HG02885 (cell line): Measurements from ENCODE around the gene SLC8B1.

Experiments used
- ATAC-seq: cut with Tn5 transposase; IDR thresholded peaks from one replicate; pipeline ENCODE4 v1.9.1; 2021; ENCODE audit warnings: mild to moderate bottlenecking; ENCODE audit not compliant: unreplicated experiment, poor library complexity

The SLC8B1 gene

GRCh38 chr12:113325916-113326315 is 9.0 kb downstream of the SLC8B1 start:
- no peak for ATAC-seq

DNA sequence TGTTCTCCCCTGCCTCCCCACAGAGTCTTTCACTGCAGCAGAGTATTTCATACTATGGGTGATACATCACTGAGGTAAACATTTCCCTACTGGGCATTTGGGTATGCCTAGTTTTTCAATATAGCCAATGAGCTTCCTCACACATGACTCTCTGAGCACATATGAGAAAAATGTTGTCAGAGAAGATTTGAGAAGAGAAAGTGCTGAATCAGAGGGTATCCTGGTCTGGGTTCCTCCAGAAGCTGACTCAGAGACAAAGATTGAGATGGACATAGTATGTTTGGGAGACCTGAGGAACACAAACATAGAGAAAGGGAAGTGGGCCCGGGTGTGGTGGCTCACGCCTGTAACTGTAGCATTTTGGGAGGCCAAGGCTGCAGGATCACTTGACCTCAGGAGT is 12.6 kb downstream of the SLC8B1 start:
- no peak for ATAC-seq

GRCh38 chr12:113320401-113320800 is 14.5 kb downstream of the SLC8B1 start:
- ATAC-seq, result no peak

DNA sequence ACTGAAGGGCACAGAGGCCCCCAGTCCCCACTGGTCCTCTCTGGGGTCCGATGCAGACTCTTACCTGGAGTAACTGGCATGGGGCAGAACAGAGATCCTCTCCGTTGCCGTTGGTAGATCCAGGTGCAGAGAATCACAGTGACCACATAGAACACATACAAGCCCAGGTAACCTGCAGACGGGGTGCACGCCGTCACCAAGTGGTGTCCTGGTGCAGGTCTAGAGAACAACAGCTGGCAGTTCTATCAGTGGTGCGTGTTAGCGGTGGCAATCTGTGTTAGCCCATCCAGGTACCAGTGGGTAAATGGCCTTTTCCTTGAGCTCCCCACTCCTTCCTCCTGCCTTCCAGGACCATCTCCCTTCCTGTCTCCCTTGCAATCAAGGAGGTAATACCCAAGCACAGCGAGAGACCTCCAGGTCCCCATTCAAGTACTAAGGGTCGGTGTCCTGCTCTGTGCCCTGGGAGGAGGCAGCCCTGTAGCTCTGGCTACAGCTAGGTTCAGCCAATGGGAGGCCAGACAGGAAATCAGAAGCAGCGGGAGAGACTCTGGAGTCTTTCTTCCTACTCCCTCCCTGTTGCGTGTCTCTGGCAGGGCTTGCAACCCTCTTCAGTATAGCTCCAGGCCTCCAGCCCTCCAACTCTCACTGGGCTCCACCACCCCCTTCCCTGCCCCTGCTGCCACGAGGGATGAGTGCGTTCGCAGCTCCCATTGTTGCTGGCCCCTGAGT is 15.8 kb downstream of the SLC8B1 start:
- no peak for ATAC-seq

DNA sequence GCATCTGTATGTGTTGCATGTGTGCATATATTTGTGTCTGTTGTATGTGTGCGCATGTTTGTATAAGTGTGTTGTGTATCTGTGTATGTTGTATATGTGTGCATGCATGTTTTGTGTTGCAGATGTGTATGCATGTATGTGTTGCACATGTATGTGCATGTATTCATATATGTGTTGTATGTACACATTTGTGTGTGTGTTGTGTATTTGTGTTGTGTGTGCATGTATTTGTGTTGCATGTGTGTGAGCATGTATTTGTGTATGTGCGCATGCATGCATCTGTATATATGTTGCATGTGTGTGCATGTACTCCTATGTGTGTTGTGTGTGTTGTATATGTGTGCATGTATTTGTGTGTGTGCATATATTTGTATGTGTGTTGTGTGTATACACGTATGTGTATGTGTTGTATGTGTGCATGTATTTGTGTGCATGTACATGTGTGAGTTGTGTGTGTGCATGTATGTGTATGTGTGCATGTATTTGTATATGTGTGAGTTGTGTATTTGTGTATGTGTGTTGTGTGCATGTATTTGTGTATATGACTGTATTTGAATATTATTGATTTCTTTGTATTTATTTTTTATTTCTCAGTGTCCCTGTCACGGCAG is 16.8 kb downstream of the SLC8B1 start:
- no peak for ATAC-seq

- no peak for ATAC-seq
These were observed 17.8 kb downstream of the SLC8B1 start for GRCh38 chr12:113317122-113317521.

DNA sequence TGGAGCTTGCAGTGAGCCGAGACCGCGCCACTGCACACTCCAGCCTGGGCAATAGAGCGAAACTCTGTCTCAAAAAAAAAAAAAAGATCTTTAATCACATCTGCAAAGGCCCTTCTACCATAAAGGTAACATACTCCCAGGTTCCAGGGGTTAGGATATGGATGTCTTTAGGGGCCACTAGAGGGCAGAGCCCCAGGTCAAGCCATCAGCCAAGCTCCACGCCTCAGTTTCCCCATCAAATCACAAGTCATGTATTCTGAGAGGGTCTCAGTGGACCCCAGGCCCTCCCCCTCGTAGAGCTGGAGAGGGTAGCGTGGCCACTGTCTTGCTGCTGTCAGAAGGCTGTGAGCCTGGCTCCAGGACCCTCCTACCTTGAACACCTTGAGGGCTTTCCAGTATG is 18.8 kb downstream of the SLC8B1 start:
- no peak for ATAC-seq

GRCh38 chr12:113315358-113315757 is 19.6 kb downstream of the SLC8B1 start:
- no peak for ATAC-seq

DNA sequence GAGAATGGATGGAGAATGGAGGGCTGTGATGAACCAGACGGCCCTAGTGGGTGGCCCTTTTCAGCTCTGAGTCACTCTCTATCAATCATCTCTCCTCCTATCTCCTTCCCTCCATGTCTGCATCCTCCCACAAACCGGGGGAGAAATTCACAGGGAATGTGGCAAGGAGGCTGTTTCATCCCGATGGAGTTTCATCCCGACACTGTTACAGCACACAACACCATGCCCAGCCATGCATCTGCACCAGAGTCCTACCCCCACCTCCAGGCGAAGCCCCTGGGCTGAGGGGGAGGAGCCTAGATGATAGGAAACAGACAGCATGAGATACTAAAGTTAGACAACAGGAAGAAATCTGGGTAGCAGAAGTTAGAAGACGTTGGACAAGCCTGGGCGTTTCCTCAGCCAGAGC is 20.8 kb downstream of the SLC8B1 start:
- ATAC-seq, result no peak

- ATAC-seq, result no peak
These were observed 24.4 kb downstream of the SLC8B1 start for GRCh38 chr12:113310489-113310888.

DNA sequence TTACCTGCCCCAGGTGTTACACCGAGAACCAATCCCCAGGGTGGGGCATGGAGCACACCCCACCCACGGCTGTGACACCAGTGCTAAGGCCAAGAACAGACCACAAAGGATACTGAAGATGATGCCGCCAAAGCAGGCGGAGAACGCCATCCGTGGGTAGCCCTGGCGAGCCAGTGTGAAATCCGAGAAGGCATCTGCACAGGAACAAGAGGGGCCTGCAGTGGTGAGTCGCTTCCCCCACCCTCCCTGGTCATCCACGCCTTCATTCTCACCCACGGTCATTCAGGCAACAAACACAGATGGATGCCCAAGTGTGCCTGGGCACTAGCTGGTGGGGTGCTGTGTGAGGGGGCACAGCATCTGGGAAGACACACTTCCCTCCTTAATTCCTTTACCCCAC is 28.5 kb downstream of the SLC8B1 start:
- no peak for ATAC-seq

DNA sequence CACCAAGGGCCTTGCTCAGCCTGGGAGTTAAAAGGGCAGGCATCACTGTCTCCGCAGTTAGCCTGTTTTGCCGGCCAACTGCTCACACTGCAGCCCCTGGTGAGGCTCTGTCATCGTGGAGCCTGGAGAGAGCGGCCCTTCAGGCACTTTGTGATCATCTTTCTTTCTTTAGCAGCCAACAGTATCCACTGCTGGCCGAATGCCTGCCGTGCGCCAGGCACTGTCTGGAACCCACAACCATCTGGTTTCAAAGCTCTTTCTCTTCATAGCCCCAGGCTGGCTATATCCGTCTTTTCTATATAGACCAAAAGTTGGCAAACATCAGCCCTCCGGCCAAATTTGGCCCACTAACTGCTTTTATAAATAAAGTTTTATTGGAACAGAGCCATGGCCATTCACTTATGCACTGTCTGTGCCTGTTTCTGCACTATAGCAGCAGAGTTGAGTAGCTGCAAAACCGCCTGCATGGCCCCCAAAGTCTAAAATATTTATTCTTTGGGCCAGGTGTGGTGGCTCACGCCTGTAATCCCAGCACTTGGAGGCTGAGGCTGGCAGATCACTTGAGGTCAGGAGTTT is 29.5 kb downstream of the SLC8B1 start:
- no peak for ATAC-seq

DNA sequence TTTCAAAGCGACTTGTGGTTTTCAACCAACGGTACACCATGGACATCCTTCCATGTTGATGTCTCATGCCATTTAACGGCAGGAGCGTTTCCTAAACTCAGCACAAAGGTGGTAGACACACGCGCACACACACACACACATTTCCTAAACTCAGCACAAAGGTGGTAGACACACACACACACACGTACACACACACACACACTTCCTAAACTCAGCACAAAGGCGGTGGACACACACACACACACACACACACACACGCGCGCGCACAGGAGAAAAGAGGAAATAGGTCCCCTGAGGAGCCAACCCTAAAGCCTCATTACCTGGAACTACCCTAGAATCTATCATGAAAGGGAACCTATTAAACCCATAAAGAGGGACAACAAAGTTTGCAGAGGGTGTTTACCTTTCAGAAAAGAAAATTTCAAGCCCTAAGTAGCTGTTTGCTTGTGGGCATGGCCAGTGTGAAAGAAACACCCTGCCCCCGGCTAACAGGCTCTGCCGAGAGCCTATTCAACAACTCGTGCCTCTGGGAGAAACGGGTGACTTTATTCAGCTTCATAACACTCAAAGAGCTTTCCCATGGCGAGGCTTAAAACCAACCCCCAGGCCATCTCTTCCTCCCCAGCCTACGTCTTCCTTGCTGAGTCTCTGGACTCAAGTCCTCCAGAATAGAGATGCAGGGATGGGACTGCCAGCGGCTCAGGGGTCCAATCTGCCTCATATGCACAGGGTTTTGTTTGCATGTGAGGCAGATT is 31.8 kb downstream of the SLC8B1 start:
- no peak for ATAC-seq

DNA sequence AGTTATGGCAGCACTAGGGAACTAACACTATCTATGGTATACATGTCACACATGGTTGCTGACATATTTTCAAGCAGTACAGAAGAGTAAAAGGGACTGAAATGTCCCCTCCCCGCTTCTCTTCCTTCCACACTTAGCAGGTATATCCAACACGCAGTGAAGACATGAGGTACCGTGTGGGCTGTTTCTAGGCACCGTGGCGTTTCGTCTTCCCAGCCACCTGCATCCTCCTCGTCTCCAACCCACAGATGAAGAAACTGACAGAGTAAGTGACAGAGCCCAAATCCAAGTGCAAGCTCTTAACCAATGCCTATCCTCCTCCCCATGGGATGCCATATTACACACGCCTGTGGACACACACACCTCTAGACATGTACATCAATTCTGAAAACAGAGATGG is 32.4 kb downstream of the SLC8B1 start:
- ATAC-seq, result no peak

GRCh38 chr12:113301811-113302210 is 33.1 kb downstream of the SLC8B1 start:
- ATAC-seq, result no peak

GRCh38 chr12:113299619-113300237 is 35.2 kb downstream of the SLC8B1 start:
- no peak for ATAC-seq

DNA sequence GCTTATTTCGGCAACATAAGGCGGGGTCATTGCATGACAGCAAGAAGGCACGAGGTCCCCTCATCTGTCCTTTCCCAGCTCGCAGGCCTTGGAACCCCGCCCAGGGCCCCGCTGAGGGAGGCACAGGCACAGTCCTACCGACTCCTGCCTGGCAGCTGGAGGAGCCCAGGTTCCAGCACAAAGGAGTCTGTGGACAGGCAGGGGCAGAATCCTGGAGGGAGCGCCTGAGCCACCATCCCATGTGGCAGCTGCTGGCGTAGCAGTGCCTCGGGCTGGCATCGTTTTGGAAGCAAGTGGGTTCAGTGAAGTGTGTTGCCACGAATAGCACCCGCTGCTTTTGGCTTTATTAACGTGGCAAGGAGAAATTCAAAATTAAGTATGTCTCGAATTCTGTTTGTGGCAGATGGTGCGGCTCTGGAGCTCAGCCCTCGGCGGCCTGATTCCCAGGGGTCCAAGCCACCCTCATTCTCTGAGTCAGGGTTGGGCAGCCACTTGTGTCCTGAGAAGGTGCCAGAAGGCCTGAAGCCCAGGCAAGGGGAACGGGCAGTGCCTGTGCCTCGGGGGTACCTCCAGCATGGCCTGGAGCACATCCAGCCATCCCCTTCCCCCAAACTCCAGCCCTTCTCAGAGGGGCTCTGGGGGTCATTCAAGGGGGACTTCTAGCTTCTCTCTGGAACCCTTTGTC is 35.9 kb downstream of the SLC8B1 start:
- ATAC-seq, result no peak

DNA sequence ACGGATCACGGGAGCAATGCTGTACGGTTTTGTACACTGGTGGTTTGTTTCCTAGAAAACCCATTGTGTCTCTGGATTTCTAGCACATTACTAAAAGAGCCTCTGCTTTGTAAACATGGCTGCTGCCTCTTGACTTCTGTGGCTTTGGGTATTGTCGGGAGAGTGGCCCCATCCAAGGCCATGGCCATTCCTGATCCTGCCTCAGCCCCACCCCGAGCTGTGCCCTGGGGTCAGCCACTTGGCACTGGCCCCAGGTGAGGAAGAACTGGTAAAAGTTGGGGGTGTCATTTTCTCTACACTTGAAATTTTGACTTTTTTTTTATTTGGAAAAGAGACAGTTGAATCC is 36.5 kb downstream of the SLC8B1 start:
- ATAC-seq, result no peak

DNA sequence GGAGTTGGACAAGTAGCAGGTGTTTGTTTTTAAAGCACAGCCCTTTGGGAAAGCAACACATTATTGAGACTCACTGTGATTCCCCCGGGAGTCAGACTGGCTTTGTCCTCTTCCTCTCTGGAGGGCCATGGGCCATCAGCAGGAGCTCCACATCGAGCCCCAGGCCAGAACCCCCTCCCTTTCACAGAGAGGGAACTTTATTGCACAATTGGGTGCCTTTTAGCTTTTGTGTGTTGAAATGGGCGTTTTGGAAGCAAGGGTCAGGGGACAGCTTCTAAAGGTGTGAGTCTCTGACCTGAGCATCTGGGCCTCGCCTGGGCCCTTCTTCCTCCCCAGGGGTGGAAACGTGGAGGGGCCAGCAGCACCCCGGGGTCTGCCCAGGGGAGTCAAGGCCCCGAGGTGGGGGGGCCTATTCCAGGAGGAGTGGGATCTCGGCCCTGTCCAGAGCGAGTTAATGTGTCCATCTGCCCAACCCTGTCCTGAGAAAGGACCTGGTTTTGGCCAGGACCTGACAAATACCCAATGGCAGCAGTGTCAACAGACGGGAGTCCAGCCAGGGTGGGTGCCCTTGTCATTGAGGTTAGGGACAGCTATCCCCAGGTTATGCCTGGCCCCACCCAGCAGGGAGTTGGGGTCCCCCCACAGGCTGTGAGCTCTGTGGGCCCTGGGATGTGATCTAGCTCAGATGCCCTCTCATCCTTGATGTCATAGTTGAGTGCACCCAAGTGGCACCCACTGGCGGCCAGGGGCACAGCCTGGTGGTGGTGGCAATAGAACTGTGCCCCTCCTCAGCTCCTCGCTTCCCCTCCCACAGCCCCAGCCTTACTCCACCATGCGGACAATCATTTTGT is 37.1 kb downstream of the SLC8B1 start:
- no peak for ATAC-seq
